IMR-90 (cell line): ENCODE data around the gene ATG10.
A peak's percentile ranks its signal among the peaks of the same experiment; 100 is the strongest.

Experiments used
- CEBPB ChIP-seq: IDR thresholded peaks from 2 replicates; pipeline ENCODE4 v1.6.1; 2012; ENCODE audit warnings: low read depth, low read length, improper control_type of control experiment
- CTCF ChIP-seq: conservative IDR thresholded peaks from 2 replicates; pipeline ENCODE4 v1.5.1; 2012; ENCODE audit warnings: mild to moderate bottlenecking, low read depth, low read length, improper control_type of control experiment
- FOS ChIP-seq: fragments of 150-350 bp; IDR thresholded peaks from 2 replicates; pipeline ENCODE4 v1.6.1; 2016; ENCODE audit warnings: low read depth, low read length
- MAFK ChIP-seq: IDR thresholded peaks from 2 replicates; pipeline ENCODE4 v1.6.1; 2012; ENCODE audit warnings: low read depth, low read length, improper control_type of control experiment
- MAZ ChIP-seq: IDR thresholded peaks from 2 replicates; pipeline ENCODE4 v1.6.1; 2012; ENCODE audit warnings: low read depth, mild to moderate bottlenecking, low read length, improper control_type of control experiment, moderate library complexity, borderline replicate concordance
- MXI1 ChIP-seq: IDR thresholded peaks from 2 replicates; pipeline ENCODE4 v1.6.1; 2012; ENCODE audit warnings: low read depth, mild to moderate bottlenecking, low read length, moderate library complexity, borderline replicate concordance
- NFE2L2 ChIP-seq: fragments of 150-350 bp; IDR thresholded peaks from 2 replicates; pipeline ENCODE4 v1.6.1; 2016; ENCODE audit warnings: low read depth, mild to moderate bottlenecking, low read length
- POLR2A ChIP-seq: IDR thresholded peaks from 2 replicates; pipeline ENCODE4 v1.6.1; 2012; ENCODE audit warnings: mild to moderate bottlenecking, low read depth, low read length
- RAD21 ChIP-seq: IDR thresholded peaks from 2 replicates; pipeline ENCODE4 v1.6.1; 2012; ENCODE audit warnings: low read length, improper control_type of control experiment
- RCOR1 ChIP-seq: IDR thresholded peaks from 2 replicates; pipeline ENCODE4 v1.6.1; 2012; ENCODE audit warnings: mild to moderate bottlenecking, low read length, improper control_type of control experiment; ENCODE audit not compliant: insufficient replicate concordance
- RFX5 ChIP-seq: IDR thresholded peaks from 2 replicates; pipeline ENCODE4 v1.8.0; 2012; ENCODE audit warnings: low read depth, mild to moderate bottlenecking, low read length, moderate library complexity
- SMC3 ChIP-seq: fragments of 150-350 bp; IDR thresholded peaks from 2 replicates; pipeline ENCODE4 v1.6.1; 2016; ENCODE audit warnings: low read depth, mild to moderate bottlenecking, antibody characterized with exemption, low read length, moderate library complexity
- TF ChIP-seq, protein P1 (sequence below): fragments of 150-350 bp; IDR thresholded peaks from 2 replicates; pipeline ENCODE4 v1.6.1; 2016; ENCODE audit warnings: low read depth, mild to moderate bottlenecking, low read length, moderate library complexity, borderline replicate concordance

DNA sequence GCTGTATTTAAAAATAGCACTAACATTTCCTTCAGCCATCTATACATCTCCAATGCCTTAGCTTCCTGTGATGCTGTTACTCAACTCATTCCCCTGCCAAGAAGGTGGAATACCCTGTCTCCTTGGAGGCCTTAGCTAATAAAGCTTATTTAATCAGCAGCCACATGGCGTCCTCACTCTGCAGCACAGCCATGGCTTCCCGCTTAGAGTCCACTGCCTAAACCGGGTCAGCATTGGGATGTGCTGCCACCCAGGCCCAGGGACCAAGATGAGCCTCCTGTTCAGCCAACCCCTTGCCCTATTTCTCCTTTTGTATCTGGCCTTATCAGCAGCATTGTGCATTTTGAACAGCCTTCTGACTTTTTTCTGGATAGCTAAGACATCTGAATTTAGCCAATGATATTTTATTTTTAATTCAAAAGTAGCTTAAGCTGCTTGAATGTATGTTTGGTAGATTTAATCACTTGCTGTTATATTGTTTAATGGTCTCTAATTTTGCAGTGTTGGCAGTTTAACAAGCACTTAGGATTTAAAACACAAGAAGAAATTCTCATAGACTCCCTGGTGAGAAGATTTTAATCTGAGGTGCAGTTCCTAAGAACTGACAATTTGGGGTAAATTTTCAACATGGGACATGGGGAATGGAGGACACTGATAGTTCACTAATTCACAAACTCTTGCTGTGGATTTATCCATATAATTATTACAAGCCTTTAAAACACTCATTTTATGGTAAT, 193.3 kb downstream of the ATG10 start:
- TF ChIP-seq CTCF (no peak), MXI1 (no peak), RCOR1 (no peak), POLR2A (no peak), RAD21 (no peak), FOS (no peak), SMC3 (no peak), RFX5 (no peak), CEBPB (0 out of 2 replicates have a peak, but pooled peaks have one; percentile 29), MAZ (no peak), NFE2L2 (no peak), MAFK (peak; percentile 74)
- TF ChIP-seq, protein P1, sequence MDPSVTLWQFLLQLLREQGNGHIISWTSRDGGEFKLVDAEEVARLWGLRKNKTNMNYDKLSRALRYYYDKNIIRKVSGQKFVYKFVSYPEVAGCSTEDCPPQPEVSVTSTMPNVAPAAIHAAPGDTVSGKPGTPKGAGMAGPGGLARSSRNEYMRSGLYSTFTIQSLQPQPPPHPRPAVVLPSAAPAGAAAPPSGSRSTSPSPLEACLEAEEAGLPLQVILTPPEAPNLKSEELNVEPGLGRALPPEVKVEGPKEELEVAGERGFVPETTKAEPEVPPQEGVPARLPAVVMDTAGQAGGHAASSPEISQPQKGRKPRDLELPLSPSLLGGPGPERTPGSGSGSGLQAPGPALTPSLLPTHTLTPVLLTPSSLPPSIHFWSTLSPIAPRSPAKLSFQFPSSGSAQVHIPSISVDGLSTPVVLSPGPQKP = no peak
